Stimulated activated CD4-positive, alpha-beta T cell treated with anti-CD3 and anti-CD28 coated beads, Interleukin-12 subunit alpha, Interleukin-12 subunit beta, amount 100 ng/mL, for 4 hours (primary cell): ENCODE data around the gene CAPN5.

Source experiments
- DNase-seq: peaks from one replicate; pipeline ENCODE4 v3.0.0-alpha.2; 2020

The CAPN5 gene

GRCh38 chr11:77138106-77138649 is 71.4 kb downstream of the CAPN5 start:
- no peak for DNase-seq

GRCh38 chr11:77139201-77139600 is 72.4 kb downstream of the CAPN5 start:
- no peak for DNase-seq

GRCh38 chr11:77140231-77140851 is 73.6 kb downstream of the CAPN5 start:
- no peak for DNase-seq

GRCh38 chr11:77141034-77141433 is 74.3 kb downstream of the CAPN5 start:
- no peak for DNase-seq

GRCh38 chr11:77141475-77141874 is 74.7 kb downstream of the CAPN5 start:
- DNase-seq: no peak

- DNase-seq: no peak
These were observed 75.6 kb downstream of the CAPN5 start for GRCh38 chr11:77142091-77142975.

GRCh38 chr11:77143405-77144020 is 76.7 kb downstream of the CAPN5 start:
- DNase-seq: no peak

GRCh38 chr11:77144196-77144856 is 77.6 kb downstream of the CAPN5 start:
- DNase-seq: no peak

GRCh38 chr11:77144857-77145428 is 78.2 kb downstream of the CAPN5 start:
- no peak for DNase-seq

- DNase-seq: no peak
These were observed 79.7 kb downstream of the CAPN5 start for GRCh38 chr11:77146261-77147035.

GRCh38 chr11:77147036-77147315 is 80.2 kb downstream of the CAPN5 start:
- no peak for DNase-seq

- DNase-seq: no peak
These were observed 81.0 kb downstream of the CAPN5 start for GRCh38 chr11:77147668-77148321.

GRCh38 chr11:77148963-77149715 is 82.4 kb downstream of the CAPN5 start:
- DNase-seq: no peak

- no peak for DNase-seq
These were observed 83.1 kb downstream of the CAPN5 start for GRCh38 chr11:77149716-77150392.

- no peak for DNase-seq
These were observed 84.1 kb downstream of the CAPN5 start for GRCh38 chr11:77150836-77151235.

GRCh38 chr11:77151804-77152509 is 85.2 kb downstream of the CAPN5 start:
- peak; percentile 13 for DNase-seq

- no peak for DNase-seq
These were observed 86.1 kb downstream of the CAPN5 start for GRCh38 chr11:77152846-77153245.

- no peak for DNase-seq
These were observed 86.8 kb downstream of the CAPN5 start for GRCh38 chr11:77153276-77154185.
